Testis (tissue), 2 donors: ENCODE data around the gene NCAM2.

ENCODE experiments used
- CTCF ChIP-seq, 3 experiments: fragments of 450-650 bp in 2 of 3; fragments of 200-600 bp in 1 of 3; sonication (generic) in 1 of 3; IDR thresholded peaks; one replicate each; pipeline ENCODE4 v1.5.1; 2016 to 2019; ENCODE audit warnings: antibody characterized with exemption in 3 of 3, mild to moderate bottlenecking in 2 of 3, moderate library complexity in 1 of 3
- POLR2A ChIP-seq: fragments of 450-650 bp; IDR thresholded peaks from one replicate; pipeline ENCODE4 v1.6.1; 2017; ENCODE audit warnings: antibody characterized with exemption, mild to moderate bottlenecking, moderate library complexity

GRCh38 chr21:21097466-21097865 is 99.3 kb downstream of the NCAM2 start:
- TF ChIP-seq CTCF (IDR thresholded peaks at IDR 0.05) = no peak
- no peak for TF ChIP-seq POLR2A
